Measurements from ENCODE around the gene GCC2.

Gene GCC2

DNA sequence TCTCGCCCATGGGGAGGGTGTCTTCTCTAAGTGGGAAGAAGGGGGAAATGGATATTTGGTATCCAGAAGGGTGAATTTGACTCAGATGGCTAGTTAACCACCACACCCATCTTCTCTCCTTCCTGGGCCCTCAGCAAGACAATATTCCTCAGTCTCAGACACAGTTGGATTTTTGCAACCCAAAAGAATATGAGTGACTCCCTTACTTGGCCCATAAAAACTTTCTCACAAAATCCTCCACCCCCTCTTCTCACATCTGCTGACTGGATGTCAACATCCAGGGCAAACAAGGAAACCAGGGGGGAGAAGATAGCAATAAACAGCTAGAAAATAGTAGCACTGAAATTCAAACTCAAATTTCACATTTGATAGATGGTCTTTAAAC lies 35.3 kb upstream of the GCC2 start:
- Histone ChIP-seq H3K4me2 (ENCODE audit: low read length) (no peak overlapping the region), H3K36me3 (ENCODE audit: control insufficient read depth, insufficient read depth, low read length) (no peaks in the 10 kb centered on the region), H2AFZ (no peak overlapping the region), H3K79me2 (no peaks in the 10 kb centered on the region), H3K9ac (no peak overlapping the region), H3K27ac (no peak overlapping the region), H3K4me3 (ENCODE audit: low read depth, low read length) (no peak overlapping the region), H3K9me3 (ENCODE audit: control insufficient read depth, low read length) (no peaks in the 10 kb centered on the region), H3K4me1 (no peaks in the 10 kb centered on the region), H3K27me3 (ENCODE audit: control insufficient read depth, insufficient read depth, low read length) (no peaks in the 10 kb centered on the region)
- TF ChIP-seq CTCF (IDR thresholded peaks at IDR 0.05), result no peak

- no peaks in the 10 kb centered on the region for H3K27me3 ChIP-seq (ENCODE audit: control insufficient read depth, insufficient read depth, low read length)
- no peaks in the 10 kb centered on the region for H3K9me3 ChIP-seq (ENCODE audit: control insufficient read depth, low read length)
- no peak overlapping the region for H3K9ac ChIP-seq
- no peak for TF ChIP-seq CTCF (IDR thresholded peaks at IDR 0.05)
- H2AFZ ChIP-seq, result no peak overlapping the region
- H3K79me2 ChIP-seq, result no peaks in the 10 kb centered on the region
- H3K4me2 ChIP-seq (ENCODE audit: low read length), result no peak overlapping the region
- no peaks in the 10 kb centered on the region for H3K36me3 ChIP-seq (ENCODE audit: control insufficient read depth, insufficient read depth, low read length)
- no peak overlapping the region for H3K27ac ChIP-seq
- no peak overlapping the region for H3K4me3 ChIP-seq (ENCODE audit: low read depth, low read length)
- H3K4me1 ChIP-seq, result no peaks in the 10 kb centered on the region
Measured at GRCh38 chr2:108414256-108414876, 34.6 kb upstream of the GCC2 start.

GRCh38 chr2:108414945-108415344 lies 34.1 kb upstream of the GCC2 start:
- Histone ChIP-seq H3K4me2 (ENCODE audit: low read length) (no peak overlapping the region), H3K4me1 (no peaks in the 10 kb centered on the region), H3K9me3 (ENCODE audit: control insufficient read depth, low read length) (no peaks in the 10 kb centered on the region), H3K27ac (no peak overlapping the region), H3K4me3 (ENCODE audit: low read depth, low read length) (no peak overlapping the region), H2AFZ (no peak overlapping the region), H3K79me2 (no peaks in the 10 kb centered on the region), H3K36me3 (ENCODE audit: control insufficient read depth, insufficient read depth, low read length) (no peaks in the 10 kb centered on the region), H3K9ac (no peak overlapping the region), H3K27me3 (ENCODE audit: control insufficient read depth, insufficient read depth, low read length) (no peaks in the 10 kb centered on the region)
- TF ChIP-seq CTCF (IDR thresholded peaks at IDR 0.05), result no peak

DNA sequence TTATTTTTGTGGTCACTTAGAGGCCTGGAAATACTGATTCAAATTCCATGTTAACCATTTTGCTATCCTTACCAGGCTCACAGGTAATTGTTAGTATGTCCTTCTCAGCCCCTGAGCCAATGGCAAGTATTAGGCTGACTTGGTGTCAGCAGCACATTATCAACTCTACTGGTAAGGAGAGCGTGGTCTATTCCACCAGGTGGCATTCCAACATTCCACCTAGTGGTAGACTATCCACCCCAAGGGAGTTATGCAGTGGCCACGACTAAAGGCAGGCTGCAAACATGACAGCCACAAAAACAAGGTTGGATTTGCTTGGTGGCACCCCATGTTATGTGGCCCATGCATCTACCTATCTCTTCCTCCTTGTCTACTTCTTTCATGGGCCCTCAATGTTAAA lies 31.8 kb upstream of the GCC2 start:
- H3K4me2 ChIP-seq (ENCODE audit: low read length), result no peak overlapping the region

More for the DNA sequence above, 31.8 kb upstream of the GCC2 start:
- H3K9ac ChIP-seq, result no peak overlapping the region
- no peaks in the 10 kb centered on the region for H3K4me1 ChIP-seq
- TF ChIP-seq CTCF (IDR thresholded peaks at IDR 0.05), result no peak
- H3K36me3 ChIP-seq (ENCODE audit: control insufficient read depth, insufficient read depth, low read length), result no peaks in the 10 kb centered on the region
- no peak overlapping the region for H3K27ac ChIP-seq
- H3K79me2 ChIP-seq, result no peaks in the 10 kb centered on the region
- H3K27me3 ChIP-seq (ENCODE audit: control insufficient read depth, insufficient read depth, low read length), result no peaks in the 10 kb centered on the region
- no peak overlapping the region for H3K4me3 ChIP-seq (ENCODE audit: low read depth, low read length)
- no peaks in the 10 kb centered on the region for H3K9me3 ChIP-seq (ENCODE audit: control insufficient read depth, low read length)
- no peak overlapping the region for H2AFZ ChIP-seq
